Smooth muscle cell (in vitro differentiated cells): ENCODE measurements around the gene LRRC74A. TPM values are rescaled to one million over a fixed set of nuclear protein-coding genes. Genes with fewer than 3 reads are reported as not detected.

Source experiments
- DNase-seq: peaks from one replicate; lab custom pipeline; 2025; ENCODE audit not compliant: unreplicated experiment; lab: John Stamatoyannopoulos, UW
- H2AFZ ChIP-seq: fragments of 200-600 bp; sonication (generic); 2 replicates; pipeline ENCODE4 v1.6.0; 2016; ENCODE audit warnings: antibody characterized with exemption, low read depth, mild to moderate bottlenecking
- H3F3A ChIP-seq: fragments of 200-600 bp; sonication (generic); 2 replicates; pipeline ENCODE4 v1.6.0; 2017; ENCODE audit warnings: antibody characterized with exemption, low read depth
- H3K27ac ChIP-seq: fragments of 200-600 bp; sonication (generic); 2 replicates; pipeline ENCODE4 v1.5.1; 2016; ENCODE audit warnings: low read depth, mild to moderate bottlenecking
- H3K27me3 ChIP-seq: fragments of 200-600 bp; sonication (generic); 2 replicates; pipeline ENCODE4 v1.6.1; 2016; ENCODE audit warnings: low read depth, mild to moderate bottlenecking
- H3K36me3 ChIP-seq: fragments of 200-600 bp; sonication (generic); 2 replicates; pipeline ENCODE4 v1.5.1; 2016; ENCODE audit warnings: low read depth
- H3K4me1 ChIP-seq: fragments of 200-600 bp; sonication (generic); 2 replicates; pipeline ENCODE4 v1.5.1; 2016; ENCODE audit warnings: low read depth
- H3K4me2 ChIP-seq: fragments of 200-600 bp; sonication (generic); 2 replicates; pipeline ENCODE4 v1.6.0; 2016; ENCODE audit warnings: mild to moderate bottlenecking
- H3K4me3 ChIP-seq: fragments of 200-600 bp; sonication (generic); 2 replicates; pipeline ENCODE4 v1.5.1; 2016; ENCODE audit warnings: mild to moderate bottlenecking
- H3K79me2 ChIP-seq: fragments of 200-600 bp; sonication (generic); 2 replicates; pipeline ENCODE4 v1.6.0; 2016; ENCODE audit warnings: low read depth, mild to moderate bottlenecking
- H3K9ac ChIP-seq: fragments of 200-600 bp; sonication (generic); 2 replicates; pipeline ENCODE4 v1.6.0; 2016; ENCODE audit warnings: low read depth
- H3K9me3 ChIP-seq: fragments of 200-600 bp; sonication (generic); replicated peaks from 2 replicates; pipeline ENCODE4 v1.5.1; 2016; ENCODE audit warnings: low read depth
- H4K20me1 ChIP-seq: fragments of 200-600 bp; sonication (generic); 2 replicates; pipeline ENCODE4 v1.6.0; 2016; ENCODE audit warnings: low read depth
- CTCF ChIP-seq: fragments of 200-600 bp; sonication (generic); IDR thresholded peaks from 2 replicates; pipeline ENCODE4 v1.5.1; 2017; ENCODE audit warnings: borderline replicate concordance, mild to moderate bottlenecking, antibody characterized with exemption; ENCODE audit not compliant: insufficient read depth, poor library complexity, severe bottlenecking
- WGBS: methylation state at CpG from one replicate; pipeline ENCODE4 v1.1.7; 2016; ENCODE audit warnings: low lambda C conversion rate; 5-methylcytosine and 5-hydroxymethylcytosine counted together
- polyA plus RNA-seq: library from polyadenylated mRNA; unstranded; fragments of >200 nt; fragmentation: Nextera tagmentation; extraction: Ambion mirVana; gene quantifications from 2 replicates; pipeline ENCODE4 v1.2.1, GENCODE V29; 2016
- total RNA-seq: library from RNA; depleted of rRNA; stranded (reverse); fragments of >200 nt; gene quantifications from 2 replicates; pipeline ENCODE4 v1.2.3, GENCODE V29; 2014

Gene LRRC74A
- total and polyA plus RNA-seq, 2 experiments from 2014 or later = not detected

GRCh38 chr14:76780360-76780759 is 45.8 kb upstream of the LRRC74A start:
- Histone ChIP-seq H3K9me3 (no peaks in the 10 kb centered on the region), H3K27ac (peak overlapping the region; percentile 54), H3F3A (peaks cover 21% of the 10 kb centered on the region), H3K36me3 (no peaks in the 10 kb centered on the region), H3K4me2 (peak overlapping the region; percentile 45), H4K20me1 (no peaks in the 10 kb centered on the region), H3K27me3 (no peaks in the 10 kb centered on the region), H3K9ac (no peak overlapping the region), H3K4me3 (no peak overlapping the region), H3K4me1 (no peaks in the 10 kb centered on the region), H2AFZ (no peak overlapping the region), H3K79me2 (no peaks in the 10 kb centered on the region)
- DNase-seq = no peak
- TF ChIP-seq CTCF = no peak
- 64% methylated on average over 5 of the region's 5 CpGs for WGBS

- no peak overlapping the region for H2AFZ ChIP-seq
- TF ChIP-seq CTCF = no peak
- no peaks in the 10 kb centered on the region for H3K4me1 ChIP-seq
- H3K9me3 ChIP-seq = no peaks in the 10 kb centered on the region
- peak overlapping the region; percentile 54 for H3K27ac ChIP-seq
- no peaks in the 10 kb centered on the region for H3K27me3 ChIP-seq
- no peaks in the 10 kb centered on the region for H4K20me1 ChIP-seq
- no peak overlapping the region for H3K4me3 ChIP-seq
- H3K79me2 ChIP-seq = no peaks in the 10 kb centered on the region
- H3F3A ChIP-seq = peaks cover 21% of the 10 kb centered on the region
- DNase-seq = no peak
- H3K4me2 ChIP-seq = peak overlapping the region; percentile 45
- 67% methylated on average over 11 of the region's 11 CpGs for WGBS
- no peaks in the 10 kb centered on the region for H3K36me3 ChIP-seq
- H3K9ac ChIP-seq = no peak overlapping the region
Observed at GRCh38 chr14:76780875-76781647, 45.1 kb upstream of the LRRC74A start.

- peak overlapping the region; percentile 54 for H3K27ac ChIP-seq
- no peak for TF ChIP-seq CTCF
- no peak overlapping the region for H2AFZ ChIP-seq
- no peaks in the 10 kb centered on the region for H3K9me3 ChIP-seq
- 57% methylated on average over 2 of the region's 2 CpGs for WGBS
- no peak for DNase-seq
- peak overlapping the region; percentile 45 for H3K4me2 ChIP-seq
- no peaks in the 10 kb centered on the region for H3K4me1 ChIP-seq
- peak overlapping the region; percentile 2 for H3K9ac ChIP-seq
- H3K4me3 ChIP-seq = no peak overlapping the region
- H3K79me2 ChIP-seq = no peaks in the 10 kb centered on the region
- H3K27me3 ChIP-seq = no peaks in the 10 kb centered on the region
- no peaks in the 10 kb centered on the region for H3K36me3 ChIP-seq
- H3F3A ChIP-seq = peaks cover 21% of the 10 kb centered on the region
- H4K20me1 ChIP-seq = no peaks in the 10 kb centered on the region
Observed at GRCh38 chr14:76781648-76782051, 44.6 kb upstream of the LRRC74A start.
